ENCODE measurements around the gene KSR2. TPM values are rescaled to one million over a fixed set of nuclear protein-coding genes. Genes with fewer than 3 reads are reported as not detected.
"Not testable (repeated sequence)": the region's sequence is repeated elsewhere in the genome, so short reads cannot be mapped to it uniquely, and the experiment has no call there.

KSR2 gene
- total RNA-seq, 4 donors from 2014 or later = 0.02 to 0.10 TPM; not detected in 2

GRCh38 chr12:117865505-117865904 is 103.3 kb downstream of the KSR2 start:
- intact Hi-C loops (cut with DNase I; ENCODE audit: low total_unique reads) (no loop called here), in situ Hi-C loops (cut with MboI; ENCODE audit: low sequenced_read_pairs in 4 of 4) (no loop called here)
- Histone ChIP-seq H3K4me1 (no peaks in the 10 kb centered on the region), H3K27ac (no peak overlapping the region), H3K9me3 (no peaks in the 10 kb centered on the region), H3K4me3 (no peak overlapping the region), H3K36me3 (no peaks in the 10 kb centered on the region), H3K27me3 (no peaks in the 10 kb centered on the region)
- ATAC-seq (no peak), DNase-seq (no peak)
- TF ChIP-seq, protein P1, sequence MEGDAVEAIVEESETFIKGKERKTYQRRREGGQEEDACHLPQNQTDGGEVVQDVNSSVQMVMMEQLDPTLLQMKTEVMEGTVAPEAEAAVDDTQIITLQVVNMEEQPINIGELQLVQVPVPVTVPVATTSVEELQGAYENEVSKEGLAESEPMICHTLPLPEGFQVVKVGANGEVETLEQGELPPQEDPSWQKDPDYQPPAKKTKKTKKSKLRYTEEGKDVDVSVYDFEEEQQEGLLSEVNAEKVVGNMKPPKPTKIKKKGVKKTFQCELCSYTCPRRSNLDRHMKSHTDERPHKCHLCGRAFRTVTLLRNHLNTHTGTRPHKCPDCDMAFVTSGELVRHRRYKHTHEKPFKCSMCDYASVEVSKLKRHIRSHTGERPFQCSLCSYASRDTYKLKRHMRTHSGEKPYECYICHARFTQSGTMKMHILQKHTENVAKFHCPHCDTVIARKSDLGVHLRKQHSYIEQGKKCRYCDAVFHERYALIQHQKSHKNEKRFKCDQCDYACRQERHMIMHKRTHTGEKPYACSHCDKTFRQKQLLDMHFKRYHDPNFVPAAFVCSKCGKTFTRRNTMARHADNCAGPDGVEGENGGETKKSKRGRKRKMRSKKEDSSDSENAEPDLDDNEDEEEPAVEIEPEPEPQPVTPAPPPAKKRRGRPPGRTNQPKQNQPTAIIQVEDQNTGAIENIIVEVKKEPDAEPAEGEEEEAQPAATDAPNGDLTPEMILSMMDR (IDR thresholded peaks at IDR 0.05 in 4 of 5, conservative IDR thresholded peaks at IDR 0.05 in 1 of 5) = no peak
- no peak for TF ChIP-seq POLR2A (IDR thresholded peaks at IDR 0.05)

- DNase-seq (no peak), ATAC-seq (peak in 1 of 2 donors; percentile 30)
- H3K4me1 ChIP-seq = no peaks in the 10 kb centered on the region
- H3K9me3 ChIP-seq = no peaks in the 10 kb centered on the region
- H3K27me3 ChIP-seq = no peaks in the 10 kb centered on the region
- in situ Hi-C loops (cut with MboI; ENCODE audit: low sequenced_read_pairs in 4 of 4) (no loop called here), intact Hi-C loops (cut with DNase I; ENCODE audit: low total_unique reads) (no loop called here)
- H3K4me3 ChIP-seq = no peak overlapping the region
- TF ChIP-seq, protein P1 (IDR thresholded peaks at IDR 0.05 in 4 of 5, conservative IDR thresholded peaks at IDR 0.05 in 1 of 5) = no peak
- no peak for TF ChIP-seq POLR2A (IDR thresholded peaks at IDR 0.05)
- H3K27ac ChIP-seq = no peak overlapping the region
- no peaks in the 10 kb centered on the region for H3K36me3 ChIP-seq
Measured at GRCh38 chr12:117863002-117863709, 105.6 kb downstream of the KSR2 start.

GRCh38 chr12:117861691-117862090 is 107.1 kb downstream of the KSR2 start:
- no peak overlapping the region for H3K27ac ChIP-seq
- ATAC-seq = no peak
- no peak overlapping the region for H3K4me3 ChIP-seq
- no peaks in the 10 kb centered on the region for H3K9me3 ChIP-seq
- no peaks in the 10 kb centered on the region for H3K36me3 ChIP-seq
- H3K4me1 ChIP-seq = no peaks in the 10 kb centered on the region
- no peak for TF ChIP-seq POLR2A (IDR thresholded peaks at IDR 0.05)
- no peak for DNase-seq
- in situ Hi-C loops (cut with MboI; ENCODE audit: low sequenced_read_pairs in 4 of 4) (no loop called here), intact Hi-C loops (cut with DNase I; ENCODE audit: low total_unique reads) (no loop called here)
- H3K27me3 ChIP-seq = no peaks in the 10 kb centered on the region

GRCh38 chr12:117860787-117861290 is 108.0 kb downstream of the KSR2 start:
- in situ Hi-C loops (cut with MboI; ENCODE audit: low sequenced_read_pairs in 4 of 4); H3K4me1 ChIP-seq; ATAC-seq; H3K4me3 ChIP-seq; H3K27ac ChIP-seq; H3K27me3 ChIP-seq; H3K9me3 ChIP-seq; DNase-seq; H3K36me3 ChIP-seq; intact Hi-C loops (cut with DNase I; ENCODE audit: low total_unique reads): not testable (repeated sequence)

DNA sequence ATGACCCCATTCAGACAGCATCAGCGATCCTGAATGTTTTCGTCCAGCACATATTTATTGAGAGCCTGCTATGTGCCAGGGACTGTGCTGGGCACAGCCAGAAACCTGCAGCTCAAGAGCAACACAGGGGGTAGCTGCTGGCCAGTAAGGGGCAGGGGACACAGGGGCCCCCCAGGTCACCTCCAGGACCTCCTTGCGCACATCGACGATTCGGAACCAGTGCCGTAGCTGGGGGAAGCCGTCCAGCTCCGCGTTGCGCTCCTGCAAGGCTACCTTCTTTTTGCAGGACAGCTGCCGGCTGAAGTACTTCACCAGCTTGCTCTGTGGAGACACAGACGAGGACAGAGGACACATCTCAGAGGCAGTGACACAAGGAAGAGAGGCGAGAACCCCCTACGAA is 108.7 kb downstream of the KSR2 start:
- Histone ChIP-seq H3K27ac (no peak overlapping the region), H3K4me3 (no peak overlapping the region), H3K9me3 (no peaks in the 10 kb centered on the region), H3K4me1 (no peaks in the 10 kb centered on the region), H3K36me3 (no peaks in the 10 kb centered on the region), H3K27me3 (no peaks in the 10 kb centered on the region)
- ATAC-seq = no peak
- in situ Hi-C loops (cut with MboI; ENCODE audit: low sequenced_read_pairs in 4 of 4) (no loop called here), intact Hi-C loops (cut with DNase I; ENCODE audit: low total_unique reads) (no loop called here)
- DNase-seq = no peak
- TF ChIP-seq, protein P1 (IDR thresholded peaks at IDR 0.05 in 4 of 5, conservative IDR thresholded peaks at IDR 0.05 in 1 of 5) = no peak
- TF ChIP-seq POLR2A (IDR thresholded peaks at IDR 0.05) = no peak

All from gastrocnemius medialis (tissue), 4 donors.